Measurements from ENCODE around the gene MAB21L4.

Gene MAB21L4

DNA sequence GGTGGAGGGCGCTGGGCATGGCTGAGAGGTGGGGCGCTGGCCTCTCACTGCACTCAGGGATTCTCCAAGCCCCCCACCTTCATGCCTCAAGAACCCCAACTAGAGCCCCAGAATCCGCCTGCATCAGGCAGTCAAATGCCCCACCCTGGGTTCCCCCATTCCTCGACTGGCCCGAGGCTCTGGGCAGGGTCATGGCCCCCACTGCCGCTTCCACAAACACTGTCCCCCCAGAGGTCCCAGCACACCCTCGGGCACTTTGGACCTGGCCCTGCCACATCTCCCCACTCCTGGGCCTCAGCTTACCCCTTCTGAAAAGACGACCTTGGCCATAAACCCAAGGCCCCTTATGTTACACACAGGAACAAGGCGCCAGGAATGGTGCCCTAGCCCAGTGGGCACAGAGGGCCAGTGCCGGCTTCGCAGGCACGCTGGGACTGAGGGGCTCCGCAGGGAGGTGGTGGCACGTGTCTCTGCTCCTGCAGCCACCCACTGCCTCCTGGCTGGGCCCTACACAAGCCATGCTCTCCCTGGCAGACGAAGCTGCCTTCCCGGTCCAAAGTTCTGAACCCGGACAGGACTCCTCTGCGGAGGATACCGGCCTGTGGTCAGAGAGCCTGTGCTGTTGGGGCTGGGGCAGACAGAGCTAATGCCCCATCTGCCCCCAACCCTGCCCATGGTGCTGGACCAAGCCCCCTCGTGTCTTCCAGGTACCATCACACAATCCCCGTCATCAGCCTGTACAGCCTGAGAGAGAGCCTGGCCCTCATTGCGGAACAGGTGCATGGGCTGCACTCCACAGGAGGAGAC is 20.5 kb downstream of the MAB21L4 start:
- Histone ChIP-seq H3K27me3 (ENCODE audit: control insufficient read depth, insufficient read depth, low read length) (no peaks in the 10 kb centered on the region), H3K27ac (no peak overlapping the region), H3K4me1 (no peaks in the 10 kb centered on the region), H3K9me3 (ENCODE audit: control insufficient read depth, low read length) (no peaks in the 10 kb centered on the region), H3K36me3 (ENCODE audit: control insufficient read depth, insufficient read depth, low read length) (no peaks in the 10 kb centered on the region), H3K4me3 (ENCODE audit: low read depth, low read length) (no peak overlapping the region), H2AFZ (no peak overlapping the region), H3K4me2 (ENCODE audit: low read length) (no peak overlapping the region), H3K9ac (no peak overlapping the region), H3K79me2 (no peaks in the 10 kb centered on the region)
- TF ChIP-seq, protein P1, sequence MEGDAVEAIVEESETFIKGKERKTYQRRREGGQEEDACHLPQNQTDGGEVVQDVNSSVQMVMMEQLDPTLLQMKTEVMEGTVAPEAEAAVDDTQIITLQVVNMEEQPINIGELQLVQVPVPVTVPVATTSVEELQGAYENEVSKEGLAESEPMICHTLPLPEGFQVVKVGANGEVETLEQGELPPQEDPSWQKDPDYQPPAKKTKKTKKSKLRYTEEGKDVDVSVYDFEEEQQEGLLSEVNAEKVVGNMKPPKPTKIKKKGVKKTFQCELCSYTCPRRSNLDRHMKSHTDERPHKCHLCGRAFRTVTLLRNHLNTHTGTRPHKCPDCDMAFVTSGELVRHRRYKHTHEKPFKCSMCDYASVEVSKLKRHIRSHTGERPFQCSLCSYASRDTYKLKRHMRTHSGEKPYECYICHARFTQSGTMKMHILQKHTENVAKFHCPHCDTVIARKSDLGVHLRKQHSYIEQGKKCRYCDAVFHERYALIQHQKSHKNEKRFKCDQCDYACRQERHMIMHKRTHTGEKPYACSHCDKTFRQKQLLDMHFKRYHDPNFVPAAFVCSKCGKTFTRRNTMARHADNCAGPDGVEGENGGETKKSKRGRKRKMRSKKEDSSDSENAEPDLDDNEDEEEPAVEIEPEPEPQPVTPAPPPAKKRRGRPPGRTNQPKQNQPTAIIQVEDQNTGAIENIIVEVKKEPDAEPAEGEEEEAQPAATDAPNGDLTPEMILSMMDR (IDR thresholded peaks at IDR 0.05): no peak

DNA sequence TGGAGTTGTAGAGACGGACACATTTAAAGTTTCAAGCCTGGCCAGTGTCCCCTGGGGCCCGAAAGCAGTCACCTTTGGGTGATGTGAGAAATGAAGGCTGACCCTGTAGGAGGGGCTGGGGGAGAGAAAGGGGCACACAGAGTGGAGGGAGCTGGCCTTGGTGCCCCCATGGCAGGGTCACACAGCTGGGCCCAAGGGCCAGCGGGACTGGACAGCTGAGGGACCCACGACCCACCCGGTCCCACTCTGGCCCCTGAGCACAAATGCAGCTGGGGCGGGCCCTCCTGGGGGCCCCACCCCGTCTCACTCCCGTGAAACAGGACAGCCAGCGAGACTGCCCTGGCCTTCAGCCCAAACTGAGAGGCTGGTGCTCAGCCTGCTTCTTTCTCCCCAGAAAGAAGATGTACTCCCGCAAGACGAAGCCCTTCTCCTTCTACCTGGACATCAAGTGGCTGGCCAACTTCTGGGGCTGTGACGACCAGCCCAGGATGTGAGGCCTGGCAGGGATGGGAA is 21.2 kb downstream of the MAB21L4 start:
- Histone ChIP-seq H3K4me2 (ENCODE audit: low read length) (no peak overlapping the region), H3K27ac (no peak overlapping the region), H3K9ac (no peak overlapping the region), H3K36me3 (ENCODE audit: control insufficient read depth, insufficient read depth, low read length) (no peaks in the 10 kb centered on the region), H3K79me2 (no peaks in the 10 kb centered on the region), H3K4me3 (ENCODE audit: low read depth, low read length) (no peak overlapping the region), H3K4me1 (no peaks in the 10 kb centered on the region), H3K27me3 (ENCODE audit: control insufficient read depth, insufficient read depth, low read length) (no peaks in the 10 kb centered on the region), H3K9me3 (ENCODE audit: control insufficient read depth, low read length) (no peaks in the 10 kb centered on the region), H2AFZ (no peak overlapping the region)
- TF ChIP-seq, protein P1 (IDR thresholded peaks at IDR 0.05): no peak

- no peak overlapping the region for H3K4me2 ChIP-seq (ENCODE audit: low read length)
- no peaks in the 10 kb centered on the region for H3K4me1 ChIP-seq
- TF ChIP-seq, protein P1 (IDR thresholded peaks at IDR 0.05): no peak
- no peak overlapping the region for H3K9ac ChIP-seq
- no peak overlapping the region for H2AFZ ChIP-seq
- H3K36me3 ChIP-seq (ENCODE audit: control insufficient read depth, insufficient read depth, low read length): no peaks in the 10 kb centered on the region
- H3K9me3 ChIP-seq (ENCODE audit: control insufficient read depth, low read length): no peaks in the 10 kb centered on the region
- H3K79me2 ChIP-seq: no peaks in the 10 kb centered on the region
- H3K27me3 ChIP-seq (ENCODE audit: control insufficient read depth, insufficient read depth, low read length): no peaks in the 10 kb centered on the region
- no peak overlapping the region for H3K27ac ChIP-seq
- no peak overlapping the region for H3K4me3 ChIP-seq (ENCODE audit: low read depth, low read length)
Measured at GRCh38 chr2:240873805-240874714, 21.9 kb downstream of the MAB21L4 start.

DNA sequence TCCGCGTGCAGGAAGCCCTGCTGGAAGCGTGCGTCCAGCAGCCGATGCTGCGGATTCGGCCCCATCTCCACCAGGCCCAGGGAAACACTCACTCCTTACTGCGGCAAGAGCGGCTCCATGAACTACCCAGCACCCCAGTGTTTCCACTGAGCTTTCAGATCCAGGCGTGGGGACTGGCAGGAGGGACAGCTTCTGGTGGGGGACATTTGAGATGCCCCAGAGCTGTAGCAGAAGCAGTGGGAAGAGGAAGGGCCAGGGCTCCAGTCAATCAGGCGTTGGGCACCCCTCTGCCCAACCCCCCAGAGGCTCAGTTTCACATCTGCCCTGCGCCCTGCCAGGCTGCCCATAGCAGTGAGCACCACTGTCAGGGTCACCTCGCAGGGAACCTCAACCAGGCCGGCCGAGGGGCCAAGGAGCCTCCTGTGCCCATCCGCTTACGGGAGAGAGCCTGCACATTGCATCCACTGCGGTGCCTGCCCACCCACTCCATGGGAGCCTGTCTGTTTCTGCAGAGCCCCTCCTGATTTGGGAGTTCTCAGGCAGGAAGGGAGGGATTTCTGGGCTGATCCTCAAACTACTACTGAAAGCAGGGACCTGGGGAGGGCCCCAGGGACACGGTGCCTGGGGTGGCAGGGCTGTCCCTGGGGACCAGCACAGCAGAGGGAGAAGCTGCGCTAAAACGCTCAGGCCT is 22.7 kb downstream of the MAB21L4 start:
- Histone ChIP-seq H3K9ac (no peak overlapping the region), H3K27ac (no peak overlapping the region), H3K4me2 (ENCODE audit: low read length) (no peak overlapping the region), H3K4me1 (no peaks in the 10 kb centered on the region), H3K36me3 (ENCODE audit: control insufficient read depth, insufficient read depth, low read length) (no peaks in the 10 kb centered on the region), H3K27me3 (ENCODE audit: control insufficient read depth, insufficient read depth, low read length) (no peaks in the 10 kb centered on the region), H3K79me2 (no peaks in the 10 kb centered on the region), H3K4me3 (ENCODE audit: low read depth, low read length) (no peak overlapping the region), H3K9me3 (ENCODE audit: control insufficient read depth, low read length) (no peaks in the 10 kb centered on the region), H2AFZ (no peak overlapping the region)
- TF ChIP-seq, protein P1 (IDR thresholded peaks at IDR 0.05): no peak
